Femur (tissue), 1 donor: ENCODE data around the gene BTG4.

Experiments used
- DNase-seq: peaks from one replicate; pipeline ENCODE4 v3.0.0-alpha.2; 2017

Gene BTG4

DNA sequence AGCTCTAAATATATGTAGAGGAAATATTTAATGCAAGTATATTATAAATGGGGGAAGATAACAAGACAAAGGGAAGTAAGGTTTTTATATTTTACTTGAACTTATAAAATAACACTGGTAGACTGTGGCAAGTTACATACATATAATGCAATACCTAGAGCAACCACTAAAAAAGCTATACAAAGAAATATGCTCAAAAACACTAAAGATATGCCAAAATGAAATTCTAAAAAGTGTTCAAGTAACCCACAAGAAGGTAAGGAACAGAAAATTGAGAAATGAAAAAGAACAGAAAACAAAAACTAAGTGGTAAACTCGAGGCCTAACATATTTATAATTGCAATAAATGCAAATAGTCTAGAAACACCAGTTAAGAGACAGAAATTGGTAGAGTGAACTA, 32.5 kb downstream of the BTG4 start:
- no peak for DNase-seq

DNA sequence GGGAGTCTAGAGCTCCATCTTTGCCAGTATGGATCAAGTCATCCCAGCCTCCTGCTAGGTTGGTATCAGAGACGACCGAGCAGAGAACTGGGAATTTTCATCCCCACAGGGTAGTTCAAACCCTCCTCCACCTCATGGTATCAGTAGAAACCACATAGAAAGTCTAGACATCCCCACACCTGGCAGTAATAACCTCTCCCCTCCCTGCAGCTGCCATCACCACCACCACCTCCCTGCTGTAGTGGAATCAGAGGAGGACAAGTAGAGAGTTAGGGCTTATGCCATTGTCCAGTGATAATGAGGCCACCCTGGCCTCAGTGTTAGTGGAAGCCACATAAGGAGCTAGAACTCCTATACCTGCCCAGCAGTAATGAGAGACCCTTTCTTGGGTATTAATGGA, 34.3 kb downstream of the BTG4 start:
- DNase-seq: no peak

DNA sequence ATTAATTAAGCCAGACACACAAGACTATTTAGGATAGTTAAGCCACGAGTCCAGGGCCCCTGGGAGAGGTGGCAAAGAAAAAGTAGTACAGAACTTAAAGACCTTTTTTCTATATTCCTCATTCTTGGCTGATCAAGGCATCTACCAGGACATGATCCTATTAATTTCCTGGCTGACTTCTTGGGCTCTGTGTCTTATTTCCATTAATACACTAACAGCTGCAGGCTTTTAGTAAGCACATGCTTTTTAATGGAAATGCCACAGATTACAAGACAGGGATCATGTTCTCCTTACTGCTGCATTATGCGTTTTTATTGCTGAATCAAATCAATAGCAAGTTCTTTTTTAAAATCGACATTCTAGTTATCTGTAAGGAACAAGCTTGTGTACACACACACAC, 35.2 kb downstream of the BTG4 start:
- no peak for DNase-seq

DNA sequence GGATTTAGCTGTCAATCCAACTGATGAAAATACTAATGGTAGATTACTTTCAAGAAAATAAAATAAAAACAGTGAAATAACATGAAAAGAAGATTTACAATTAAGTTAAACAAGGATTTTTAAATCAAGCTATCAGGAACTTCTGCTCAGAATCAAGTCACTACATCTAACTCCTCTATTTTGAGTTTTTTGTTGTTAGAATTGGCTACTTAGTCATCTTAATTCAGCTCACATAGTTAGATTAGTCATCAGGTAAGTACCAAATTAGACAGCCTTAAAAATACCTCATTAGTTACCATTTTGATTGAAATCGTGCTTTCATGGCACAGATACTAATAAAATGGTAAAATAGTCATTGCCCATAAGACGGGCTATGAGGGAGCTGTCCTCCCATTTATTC, 35.8 kb downstream of the BTG4 start:
- no peak for DNase-seq

DNA sequence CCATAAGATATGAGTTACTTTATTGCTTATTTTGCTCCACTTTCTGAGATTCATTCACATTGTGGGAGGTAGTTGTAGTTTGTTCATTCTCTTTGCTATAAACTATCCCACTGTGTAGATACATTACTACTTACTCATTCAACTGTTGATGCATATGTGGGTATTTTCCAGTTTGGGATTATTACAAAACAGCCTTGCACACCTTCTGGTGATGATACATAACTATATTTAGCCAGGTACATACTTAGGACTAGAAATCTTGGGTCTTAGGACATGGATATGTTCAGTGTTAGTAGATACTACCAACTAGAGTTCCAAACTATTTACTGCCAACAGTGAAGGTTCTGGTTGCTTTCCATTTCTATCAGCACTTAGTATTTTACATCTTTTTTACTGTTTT, 37.8 kb downstream of the BTG4 start:
- no peak for DNase-seq

DNA sequence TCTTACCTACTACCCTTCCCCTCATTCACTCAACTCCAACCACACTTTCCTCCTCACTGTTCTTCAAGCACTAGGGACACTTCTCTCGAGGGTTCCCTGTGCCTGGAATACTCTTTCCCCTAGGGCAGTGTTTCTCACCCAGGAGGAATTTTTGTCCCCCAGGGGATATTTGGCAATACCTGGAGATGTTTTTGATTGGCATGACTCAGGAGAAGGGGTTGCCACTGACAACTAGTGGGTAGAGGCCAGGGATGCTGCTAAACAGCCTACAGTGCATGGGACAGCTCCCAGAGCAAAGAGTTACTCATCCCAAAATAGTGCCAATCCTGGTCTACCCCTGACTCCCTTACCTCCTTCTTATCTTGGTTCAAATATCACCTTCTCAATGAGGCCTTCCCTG, 40.0 kb downstream of the BTG4 start:
- DNase-seq: no peak

DNA sequence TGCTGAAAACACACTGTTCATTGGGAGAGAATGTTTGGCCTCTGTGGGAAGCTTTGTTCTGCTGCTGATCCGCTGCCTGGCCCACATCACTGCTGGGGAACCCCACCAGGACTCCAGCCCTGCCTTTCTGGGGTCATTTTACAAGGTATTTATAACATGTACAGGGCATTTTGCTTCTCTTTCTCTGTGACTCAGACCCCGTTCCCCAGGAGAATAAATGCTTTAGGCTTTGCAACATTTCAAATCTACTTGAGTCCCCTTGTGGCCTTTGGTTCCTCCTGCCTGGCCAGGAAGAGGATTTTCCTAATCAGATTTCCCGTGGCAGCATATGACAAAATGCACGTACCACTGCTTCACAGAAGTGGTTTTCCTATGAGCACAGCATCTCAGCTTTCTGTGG, 43.0 kb downstream of the BTG4 start:
- no peak for DNase-seq

DNA sequence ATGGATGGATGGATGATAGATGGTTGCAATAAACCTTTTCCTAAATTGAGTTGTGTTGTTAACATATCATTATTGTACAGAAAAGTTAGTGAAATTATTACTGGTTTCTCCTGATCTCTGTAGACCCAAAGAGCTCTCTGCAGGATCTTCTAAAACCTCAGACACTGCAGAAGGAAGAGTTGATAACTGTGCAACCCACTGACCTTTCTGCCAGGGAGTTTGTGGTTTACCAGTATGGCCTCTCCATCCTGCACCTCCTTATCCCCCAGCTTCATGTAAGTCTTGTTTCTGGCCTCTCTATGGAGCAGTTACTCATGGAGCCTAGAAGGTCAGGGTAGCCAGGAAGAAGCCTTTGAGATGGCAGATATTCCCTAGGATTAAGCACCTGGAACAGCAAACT, 45.6 kb downstream of the BTG4 start:
- no peak for DNase-seq

DNA sequence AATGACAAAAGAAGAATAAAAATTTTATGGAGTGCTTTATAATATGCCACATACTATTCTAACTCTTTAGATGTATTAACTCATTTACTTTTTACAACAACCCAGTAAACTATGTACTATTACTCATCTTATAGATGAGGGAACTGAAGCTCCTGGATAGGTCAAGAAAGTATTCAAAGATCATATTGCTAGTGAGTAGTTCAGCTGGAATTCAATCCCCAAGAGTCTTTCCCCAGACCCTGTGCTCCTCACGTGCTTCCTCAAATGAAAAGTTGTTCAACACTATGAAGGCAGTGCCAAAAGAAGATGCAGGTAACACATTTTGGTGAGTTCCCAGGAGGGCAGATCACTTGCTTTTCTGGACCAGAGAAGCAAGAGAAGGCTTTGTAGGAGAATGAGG, 46.8 kb downstream of the BTG4 start:
- no peak for DNase-seq

DNA sequence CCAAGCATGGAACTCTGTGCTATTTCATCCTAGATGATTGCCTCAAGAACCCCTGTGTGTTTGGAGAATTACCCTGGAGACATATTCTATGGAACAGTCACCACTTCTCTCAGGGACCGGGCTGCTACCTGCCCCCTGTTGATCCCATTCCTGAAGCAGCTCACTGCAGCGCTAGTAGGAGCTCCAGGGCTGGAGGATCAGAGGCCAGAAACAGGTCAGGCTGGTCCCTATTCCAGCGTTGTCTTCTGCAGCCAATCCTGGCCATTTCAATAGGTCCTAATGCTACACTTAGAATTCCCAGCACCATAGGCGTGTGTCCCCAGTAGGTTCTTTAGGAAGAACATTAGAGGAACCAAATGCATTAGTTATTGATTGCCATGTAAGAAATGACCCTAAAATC, 48.9 kb downstream of the BTG4 start:
- DNase-seq: no peak

DNA sequence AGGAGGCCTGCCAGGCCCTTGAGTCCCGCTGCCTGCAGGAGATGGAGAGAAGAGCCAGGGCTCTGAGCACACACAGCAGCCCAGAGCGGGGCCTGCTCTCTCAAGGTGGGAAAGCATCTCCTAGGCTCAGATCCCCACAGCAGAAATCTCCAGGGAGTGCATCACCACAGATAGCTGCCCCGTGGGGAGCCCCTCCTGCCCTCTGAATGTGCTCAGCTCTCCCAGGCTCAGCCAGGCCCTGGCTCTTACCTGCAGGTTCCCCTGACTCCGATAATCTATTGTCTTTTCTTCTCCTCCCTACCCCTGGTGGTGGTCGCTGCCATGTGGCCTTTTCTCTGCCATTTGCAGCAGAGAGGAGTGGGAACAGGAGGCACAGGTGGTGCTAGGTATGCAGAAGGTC, 49.9 kb downstream of the BTG4 start:
- DNase-seq: no peak

DNA sequence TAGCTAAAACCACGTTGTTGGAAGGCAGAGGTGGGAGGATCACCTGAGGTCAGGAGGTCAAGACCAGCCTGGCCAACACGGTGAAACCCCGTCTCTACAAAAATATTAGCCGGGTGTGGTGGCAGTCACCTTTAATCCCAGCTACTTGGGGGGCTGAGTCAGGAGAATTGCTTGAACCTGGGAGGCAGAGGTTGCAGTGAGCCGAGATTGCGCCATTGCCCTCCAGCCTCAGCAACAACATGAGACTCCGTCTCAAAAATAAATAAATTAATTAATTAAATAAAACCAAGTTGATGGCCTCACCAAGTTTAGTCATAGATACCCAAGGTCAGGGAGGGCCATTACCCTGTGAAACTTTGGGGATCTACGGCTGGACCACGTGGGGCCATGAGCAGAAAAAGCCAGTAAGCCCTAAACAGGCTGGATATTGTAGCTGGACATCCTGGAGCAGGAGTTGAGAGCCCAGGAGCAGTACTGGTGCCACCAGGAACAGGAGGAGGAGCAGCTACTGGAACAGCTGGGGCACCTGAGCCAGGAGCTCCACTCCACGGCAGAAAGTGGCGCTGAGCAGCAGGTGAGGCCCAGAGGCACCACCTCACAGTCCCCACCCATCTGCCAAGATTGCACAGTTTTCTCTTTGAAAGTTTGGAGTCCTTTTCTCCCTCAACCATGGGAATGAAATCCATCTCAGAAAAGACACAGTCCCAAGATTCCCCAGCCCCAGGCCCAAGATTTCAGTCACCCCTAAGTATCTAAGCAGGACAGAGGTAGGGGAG, 50.5 kb downstream of the BTG4 start:
- DNase-seq: no peak

DNA sequence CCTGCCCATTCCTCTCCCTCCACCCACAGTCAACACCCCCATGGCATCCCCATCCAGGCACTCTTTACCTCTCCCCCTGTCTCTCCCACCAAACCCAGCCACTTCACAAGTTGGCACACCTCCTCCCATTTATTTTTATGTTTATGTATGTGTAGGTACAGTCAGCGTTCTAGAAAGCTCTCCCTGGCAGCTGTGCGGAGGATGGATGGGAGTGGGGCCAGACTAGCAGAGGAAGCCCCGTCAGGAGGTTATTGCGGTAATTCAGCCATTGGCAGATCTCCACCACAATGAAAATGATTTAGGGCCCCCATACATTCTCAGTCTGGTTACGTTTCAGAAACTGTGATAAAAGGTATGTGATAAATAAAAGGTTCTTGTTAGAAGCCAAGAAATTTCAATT, 51.3 kb downstream of the BTG4 start:
- DNase-seq: no peak

DNA sequence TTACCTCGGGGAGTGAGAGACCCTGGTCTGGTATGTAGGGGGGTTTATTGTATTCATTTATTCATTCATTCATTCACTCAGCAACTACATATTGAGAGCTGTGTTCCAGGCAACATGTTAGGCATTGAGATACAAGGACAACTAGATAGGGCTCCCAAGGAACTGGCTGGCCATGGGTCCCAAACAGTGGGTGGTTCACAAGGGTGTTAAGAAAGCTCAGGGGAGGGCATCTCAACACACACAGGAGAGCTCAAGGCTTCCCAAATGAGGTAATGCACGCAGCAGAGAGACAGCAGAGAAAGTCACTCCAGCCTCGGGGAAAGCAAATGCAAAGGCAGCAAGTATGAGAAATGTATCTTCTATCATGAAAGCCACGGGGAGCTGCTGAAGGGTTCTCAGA, 51.8 kb downstream of the BTG4 start:
- DNase-seq: no peak

DNA sequence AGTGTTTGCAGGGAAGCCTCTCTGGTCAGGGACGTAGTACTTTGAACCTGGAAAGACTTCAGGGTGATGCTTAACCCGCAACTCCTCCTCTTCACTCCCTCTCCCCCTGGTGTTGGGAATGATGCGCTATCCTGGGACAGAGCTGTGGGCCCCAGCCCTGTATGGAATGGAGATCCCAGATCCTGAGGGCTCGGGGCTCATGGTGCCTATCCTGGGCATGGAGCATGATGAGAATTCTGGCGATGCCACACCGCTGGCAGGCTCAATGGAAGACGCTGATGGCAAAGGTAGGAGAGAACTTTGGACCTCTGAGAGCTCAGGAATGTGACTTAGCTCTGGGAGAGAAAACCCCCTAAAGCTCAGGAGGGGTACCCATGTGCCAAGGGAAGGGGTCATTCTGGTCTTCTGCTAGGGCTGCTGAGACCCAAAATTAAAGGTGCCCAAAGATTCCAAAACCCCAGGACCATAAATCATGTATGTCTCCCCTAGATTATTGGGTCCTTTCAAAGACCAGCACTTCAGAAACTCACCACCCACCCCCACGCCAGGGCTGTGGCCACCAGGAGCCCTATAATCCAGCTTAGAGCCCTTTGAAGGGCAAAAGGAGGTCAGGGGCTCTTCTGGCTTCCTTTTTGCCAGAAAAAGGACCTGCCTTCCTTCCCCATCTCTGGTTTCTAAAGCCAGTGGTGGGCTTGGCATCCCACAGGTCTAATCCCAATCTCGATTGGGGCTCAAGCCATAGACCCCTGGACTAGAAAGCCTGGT, 52.5 kb downstream of the BTG4 start:
- no peak for DNase-seq

DNA sequence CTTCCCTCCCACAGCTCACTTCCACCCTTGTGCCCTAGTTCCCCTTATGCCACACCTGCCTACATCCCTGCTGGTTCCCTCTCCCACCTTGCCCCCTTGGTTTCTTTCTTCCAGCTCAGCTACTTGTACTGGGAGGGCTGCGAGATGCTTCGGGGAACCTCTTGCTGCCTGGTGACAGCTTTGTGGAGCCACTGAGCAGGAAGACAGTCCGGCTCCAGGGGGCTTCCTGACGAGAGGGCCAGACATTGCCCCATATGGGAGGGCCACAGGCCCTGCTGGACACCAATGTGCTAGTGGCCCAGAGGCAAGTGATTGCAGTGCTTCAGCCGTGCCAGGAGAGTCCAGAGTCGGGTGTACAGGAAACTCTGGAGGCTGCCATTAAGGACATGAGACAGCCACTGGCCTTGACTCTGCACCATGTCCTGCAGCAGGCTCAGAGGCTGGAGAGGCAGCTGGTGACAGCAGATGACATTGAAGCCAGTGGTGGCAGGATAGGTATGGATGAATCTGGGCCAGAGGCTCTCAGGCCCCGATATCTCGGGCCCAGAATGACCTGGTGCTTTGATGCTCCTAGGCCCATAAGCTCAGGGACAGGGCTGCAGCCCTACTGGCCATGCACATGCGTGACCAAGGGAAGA, 54.3 kb downstream of the BTG4 start:
- DNase-seq: no peak

DNA sequence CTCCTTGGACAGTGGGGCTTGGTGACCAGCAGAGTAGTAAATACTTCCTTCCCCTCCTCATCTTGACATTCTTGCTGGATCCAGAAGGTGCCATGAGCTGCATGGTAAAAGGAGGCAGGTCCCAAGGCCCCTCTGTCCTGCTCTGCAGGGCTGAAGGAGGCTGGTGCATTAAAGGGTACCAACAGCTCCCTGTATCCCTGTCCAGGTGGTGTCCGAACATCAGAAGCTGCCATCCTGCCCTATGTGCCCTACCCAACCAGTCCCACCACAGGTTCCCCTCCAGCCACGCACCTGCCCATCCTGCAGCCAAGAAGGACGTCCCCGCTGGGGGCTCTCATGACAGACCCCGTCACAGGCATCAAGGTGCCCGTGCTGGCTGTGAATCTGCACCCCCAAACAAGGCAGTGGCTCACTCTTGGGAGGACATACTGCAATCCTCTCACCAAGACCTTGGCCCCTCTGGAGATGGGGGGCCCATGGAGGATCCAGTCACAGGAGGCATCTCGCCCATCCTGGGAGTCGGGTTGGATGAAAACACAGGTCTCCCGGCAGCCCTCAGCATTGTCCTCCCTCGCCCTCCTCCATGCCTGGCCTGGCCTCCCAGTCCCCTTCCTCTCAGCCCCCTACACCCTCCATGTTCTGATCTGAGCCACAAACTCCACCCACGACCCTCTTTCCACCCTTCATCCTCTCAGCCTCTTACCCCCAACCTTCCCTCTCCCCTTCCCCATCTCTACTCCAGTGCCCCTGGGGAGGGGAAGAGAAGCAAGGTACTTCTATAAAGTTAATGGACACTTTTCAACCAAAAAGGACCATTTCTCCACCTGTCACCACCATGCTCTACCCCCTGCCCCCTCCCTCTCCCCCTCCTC, 55.1 kb downstream of the BTG4 start:
- no peak for DNase-seq

DNA sequence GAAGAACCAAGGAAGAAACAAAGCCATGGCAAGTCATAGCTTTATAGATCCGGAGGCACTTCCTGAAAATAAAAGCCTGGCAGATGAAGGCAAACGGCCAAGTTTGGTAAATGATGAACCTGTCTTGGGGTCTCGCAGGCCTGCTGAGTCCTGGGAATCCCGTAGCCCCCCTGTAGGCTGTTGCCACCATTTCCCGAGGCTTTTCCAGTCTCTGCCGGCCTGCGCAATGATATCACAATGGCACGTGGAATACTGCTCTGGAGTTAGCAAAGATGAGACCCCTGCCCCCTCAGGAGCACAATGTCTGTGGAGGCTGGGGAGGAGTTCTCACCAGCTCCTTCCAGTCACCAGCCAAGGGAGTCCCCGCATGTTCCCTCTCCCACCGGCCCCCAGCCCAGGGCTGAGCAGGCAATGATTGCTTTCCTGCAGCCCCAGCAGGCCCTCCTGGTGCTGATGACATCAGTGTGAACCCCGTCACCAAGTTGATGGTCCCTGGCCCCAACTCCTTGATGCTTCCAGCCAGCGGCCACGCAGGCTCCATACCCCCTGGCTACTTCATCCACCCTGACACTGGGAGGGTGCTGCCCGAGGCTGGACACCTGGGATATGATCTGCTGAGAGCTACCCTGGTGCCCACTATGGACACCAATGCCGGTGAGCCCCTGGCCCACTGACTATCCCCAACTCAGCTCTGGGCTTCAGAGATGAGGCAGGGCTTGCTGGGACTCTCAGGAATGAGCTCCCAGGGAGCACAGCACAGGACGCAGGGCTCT, 55.9 kb downstream of the BTG4 start:
- no peak for DNase-seq

DNA sequence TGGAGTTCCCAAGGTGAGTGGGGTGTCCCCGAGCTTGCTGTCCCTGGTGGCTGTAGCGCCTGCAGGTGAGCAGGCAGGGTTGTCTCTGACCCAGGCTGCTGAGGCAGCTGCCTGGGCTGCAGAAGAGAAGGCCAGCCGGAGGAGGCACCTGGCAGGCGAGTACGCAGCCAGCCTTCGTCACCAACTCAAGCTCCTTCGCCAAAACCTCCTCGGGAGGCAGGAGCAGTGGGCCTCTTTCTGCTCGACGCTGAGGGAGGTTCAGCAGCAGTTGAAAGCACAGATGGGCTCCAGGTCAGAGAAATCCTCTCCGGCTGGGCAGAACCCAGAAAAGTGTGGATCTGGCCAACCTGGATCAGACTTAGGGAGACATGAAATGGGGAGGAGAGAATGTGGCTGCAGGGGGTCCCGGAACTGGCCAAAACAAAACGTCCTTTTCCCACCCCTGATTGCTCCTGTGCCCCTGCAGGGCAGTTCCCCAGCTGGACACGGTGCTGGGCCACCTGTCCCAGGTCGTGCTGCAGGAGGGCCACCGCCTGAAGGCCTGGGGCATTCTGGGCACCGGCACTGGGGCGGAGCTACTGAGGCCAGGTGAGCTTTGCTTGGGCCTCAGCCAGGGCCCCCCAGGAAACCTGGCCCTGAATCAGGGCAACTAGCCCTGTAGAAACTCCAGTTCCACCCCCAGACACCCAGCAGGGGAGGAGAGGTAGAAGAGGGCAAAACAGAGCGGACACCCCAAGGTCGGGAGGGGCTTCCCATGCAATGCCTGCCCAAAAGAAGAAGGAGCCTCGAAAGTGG, 56.7 kb downstream of the BTG4 start:
- DNase-seq: no peak

DNA sequence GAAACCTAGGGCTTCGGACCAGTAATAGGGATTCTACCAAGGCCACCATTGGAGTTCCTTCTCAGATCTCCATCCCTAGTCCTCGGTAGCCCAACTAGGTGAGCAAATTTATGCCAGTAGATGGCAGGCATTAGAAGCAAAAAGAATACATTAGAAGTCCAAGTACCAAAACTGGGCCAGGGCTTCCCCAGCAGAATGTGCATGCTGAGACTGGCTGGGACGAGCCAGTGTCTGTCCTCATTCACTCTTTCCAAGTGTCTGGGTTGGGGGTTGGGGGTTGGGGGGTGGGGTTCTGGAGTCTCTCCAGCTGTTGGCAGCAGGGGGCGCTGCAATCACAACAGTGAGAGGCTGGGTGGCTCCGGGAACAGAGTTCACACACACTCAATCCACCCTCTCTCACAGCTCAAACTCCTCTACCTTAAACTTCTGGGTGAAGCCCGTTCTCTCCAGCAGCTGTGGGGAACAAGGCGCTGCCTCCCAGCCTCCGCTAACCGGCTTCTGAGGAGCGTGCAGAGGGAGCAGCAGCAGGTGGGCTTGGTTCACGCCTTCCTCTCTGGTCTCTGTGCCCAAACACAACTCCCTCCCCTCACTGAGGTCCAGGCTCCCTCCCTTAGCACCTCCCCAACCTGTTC, 57.5 kb downstream of the BTG4 start:
- peak; percentile 69 for DNase-seq
